Right lobe of liver (tissue), 6 donors: ENCODE results near the gene SPINT1. TPM values are rescaled to one million over a fixed set of nuclear protein-coding genes. Genes with fewer than 3 reads are reported as not detected.

Source experiments
- ATAC-seq, 4 donors: fragments of 200-7000 bp; cut with Tn5 transposase; one replicate each; pipeline ENCODE4 v1.9.1; 2020; ENCODE audit warnings: mild to moderate bottlenecking in 4 of 4, moderate library complexity in 4 of 4
- DNase-seq, 3 donors: peaks; one replicate each; pipeline ENCODE4 v3.0.0-alpha.2; 2020
- H3K27ac ChIP-seq, 3 donors: fragments of 200-600 bp; one replicate each; pipeline ENCODE4 v1.8.0; 2022
- H3K27me3 ChIP-seq, 2 donors: fragments of 200-600 bp; one replicate each; pipeline ENCODE4 v1.8.0; 2022
- H3K36me3 ChIP-seq, 4 donors: fragments of 200-600 bp; sonication (generic) in 1 of 4; one replicate each; pipeline versions ENCODE4 v1.5.1 to v1.8.0; 2017 to 2022; ENCODE audit warnings: control low read depth in 1 of 4
- H3K4me1 ChIP-seq, 4 donors: fragments of 200-600 bp; sonication (generic) in 1 of 4; one replicate each; pipeline versions ENCODE4 v1.5.1 to v1.8.0; 2017 to 2022; ENCODE audit warnings: control low read depth in 1 of 4
- H3K4me3 ChIP-seq, 3 donors: fragments of 200-600 bp; one replicate each; pipeline ENCODE4 v1.8.0; 2022
- H3K9me3 ChIP-seq, 4 donors: fragments of 200-600 bp; sonication (generic) in 1 of 4; one replicate each; pipeline versions ENCODE4 v1.5.1 to v1.8.0; 2017 to 2022; ENCODE audit warnings: control low read depth in 1 of 4
- CTCF ChIP-seq, 4 donors: fragments of 200-600 bp in 3 of 4; fragments of 450-650 bp in 1 of 4; IDR thresholded peaks; one replicate each; pipeline versions ENCODE4 v1.5.1 to v1.8.0; 2016 to 2022; ENCODE audit warnings: antibody characterized with exemption in 4 of 4, mild to moderate bottlenecking in 2 of 4
- POLR2A ChIP-seq: fragments of 450-650 bp; IDR thresholded peaks from one replicate; pipeline ENCODE4 v1.6.1; 2017; ENCODE audit warnings: antibody characterized with exemption, mild to moderate bottlenecking
- WGBS: methylation state at CpG from one replicate; pipeline ENCODE4 v1.1.6; 2018; ENCODE audit warnings: low coverage, low lambda C conversion rate; ENCODE audit not compliant: insufficient coverage; ENCODE audit errors: missing lambda C conversion rate; 5-methylcytosine and 5-hydroxymethylcytosine counted together
- intact Hi-C, 2 donors: fragments of 100-400 bp; cut with DNase I; formaldehyde crosslinking; loops; one replicate each; pipeline versions ENCODE4 v1.11.2 to v1.14.1; 2022
- total RNA-seq, 6 experiments: library from RNA; depleted of rRNA in 2 of 6; stranded (reverse); fragments of >200 nt in 2 of 6; fragmentation: NEBNext Ultra II Directional in 3 of 6; extraction: Animal tissue kit (Norgen Biotek cat#: 25700) in 3 of 6; gene quantifications; one replicate each; pipeline versions ENCODE4 v1.1.0 to v1.2.4, GENCODE V29; 2016 to 2023
- donor health status: DM: no; HTN: yes; CAD: no.
- donor health status: DM: no; HTN: no; CAD: no.
- donor health status: DM: no; HTN: no; CAD: no.
- donor health status: DM: no; HTN: yes; CAD: no.
- donor health status: DM: no; HTN: yes; CAD: no.

The SPINT1 gene
- total RNA-seq, 6 experiments from 2014 or later, result 1.1 to 7.9 (median 3.0) TPM

GRCh38 chr15:40900256-40901052, 56.6 kb downstream of the SPINT1 start:
- Histone ChIP-seq H3K27ac (no peak overlapping the region), H3K4me3 (no peak overlapping the region), H3K4me1 (peaks cover 0 to 16% (median 3%) of the 10 kb centered on the region in 4 donors), H3K27me3 (no peaks in the 10 kb centered on the region), H3K9me3 (no peaks in the 10 kb centered on the region), H3K36me3 (peaks cover 0 to 45% (median 19%) of the 10 kb centered on the region in 4 donors)
- DNase-seq (no peak), ATAC-seq (no peak)
- 79% methylated on average over 5 of the region's 36 CpGs for WGBS
- intact Hi-C loops, result loop anchor here (10.0 kb wide), 3 partner anchors 114 to 284 kb away; no protein-coding TSS in a partner anchor
- TF ChIP-seq CTCF (IDR thresholded peaks at IDR 0.05), result no peak
- no peak for TF ChIP-seq POLR2A

GRCh38 chr15:40901053-40901443, 57.2 kb downstream of the SPINT1 start:
- Histone ChIP-seq H3K27me3 (no peaks in the 10 kb centered on the region), H3K36me3 (peaks cover 0 to 42% (median 19%) of the 10 kb centered on the region in 4 donors), H3K4me1 (peaks cover 0 to 17% (median 2%) of the 10 kb centered on the region in 4 donors), H3K4me3 (no peak overlapping the region), H3K9me3 (no peaks in the 10 kb centered on the region), H3K27ac (no peak overlapping the region)
- DNase-seq (no peak), ATAC-seq (no peak)
- intact Hi-C loops, result loop anchor here (10.0 kb wide), 3 partner anchors 114 to 284 kb away; no protein-coding TSS in a partner anchor
- TF ChIP-seq CTCF (IDR thresholded peaks at IDR 0.05), result no peak
- no peak for TF ChIP-seq POLR2A
- 70% methylated on average over 4 of the region's 5 CpGs for WGBS

GRCh38 chr15:40902605-40903561, 59.0 kb downstream of the SPINT1 start:
- no peak overlapping the region for H3K27ac ChIP-seq
- TF ChIP-seq CTCF (IDR thresholded peaks at IDR 0.05) (no peak), POLR2A (no peak)
- DNase-seq (peak in 1 of 3 donors; percentile 78), ATAC-seq (no peak)
- intact Hi-C loops, result loop anchor here (10.0 kb wide), 3 partner anchors 112 to 282 kb away; no protein-coding TSS in a partner anchor
- H3K4me1 ChIP-seq, result peaks cover 0 to 35% (median 10%) of the 10 kb centered on the region in 4 donors
- peaks cover 0 to 34% (median 19%) of the 10 kb centered on the region in 4 donors for H3K36me3 ChIP-seq
- no peaks in the 10 kb centered on the region for H3K27me3 ChIP-seq
- no peak overlapping the region for H3K4me3 ChIP-seq
- WGBS, result 59% methylated on average over 7 of the region's 33 CpGs
- no peaks in the 10 kb centered on the region for H3K9me3 ChIP-seq

GRCh38 chr15:40904552-40905201, 60.8 kb downstream of the SPINT1 start:
- H3K4me3 ChIP-seq, result no peak overlapping the region
- intact Hi-C loops, result loop anchor here (10.0 kb wide), 3 partner anchors 110 to 280 kb away; no protein-coding TSS in a partner anchor
- DNase-seq, result peak in 1 of 3 donors; percentile 72
- no peaks in the 10 kb centered on the region for H3K9me3 ChIP-seq
- no peak for ATAC-seq
- H3K27ac ChIP-seq, result peak overlapping the region in 1 of 3 donors; percentile 95
- 32% methylated on average over 6 of the region's 7 CpGs for WGBS
- TF ChIP-seq POLR2A (no peak), CTCF (IDR thresholded peaks at IDR 0.05) (no peak)
- peaks cover 0 to 52% (median 20%) of the 10 kb centered on the region in 4 donors for H3K4me1 ChIP-seq
- H3K36me3 ChIP-seq, result peaks cover 0 to 20% (median 14%) of the 10 kb centered on the region in 4 donors
- no peaks in the 10 kb centered on the region for H3K27me3 ChIP-seq
